SJCRH30 (cell line): ENCODE results near the gene NDFIP2. TPM values are rescaled to one million over a fixed set of nuclear protein-coding genes. Genes with fewer than 3 reads are reported as not detected.

ENCODE experiments used
- DNase-seq, 2 experiments: peaks; one replicate each; pipeline ENCODE4 v3.0.0-alpha.2; 2015 to 2020
- H3K27ac ChIP-seq: fragments of 250-450 bp; sonication (Bioruptor Pico); 2 replicates; pipeline ENCODE4 v1.5.1; 2020; ENCODE audit warnings: mild to moderate bottlenecking, moderate library complexity
- H3K27me3 ChIP-seq: fragments of 250-450 bp; sonication (Bioruptor Pico); 2 replicates; pipeline ENCODE4 v1.5.1; 2020; ENCODE audit warnings: mild to moderate bottlenecking, moderate library complexity
- H3K36me3 ChIP-seq: fragments of 250-450 bp; sonication (Bioruptor Pico); 2 replicates; pipeline ENCODE4 v1.5.1; 2020; ENCODE audit warnings: mild to moderate bottlenecking, moderate library complexity
- H3K4me1 ChIP-seq: fragments of 250-450 bp; sonication (Bioruptor Pico); 2 replicates; pipeline ENCODE4 v1.5.1; 2020; ENCODE audit warnings: mild to moderate bottlenecking, moderate library complexity
- H3K4me3 ChIP-seq: fragments of 250-450 bp; sonication (Bioruptor Pico); 2 replicates; pipeline ENCODE4 v1.5.1; 2020; ENCODE audit warnings: mild to moderate bottlenecking, moderate library complexity
- H3K9me3 ChIP-seq: fragments of 250-450 bp; sonication (Bioruptor Pico); replicated peaks from 2 replicates; pipeline ENCODE4 v1.5.1; 2020; ENCODE audit warnings: mild to moderate bottlenecking, moderate library complexity
- total RNA-seq: library from RNA; depleted of rRNA; stranded (reverse); fragments of >200 nt; shearing (Covaris generic); gene quantifications from 2 replicates; pipeline ENCODE4 v1.2.3, GENCODE V29; 2014

Gene NDFIP2
- total RNA-seq, 1 experiment from 2014 or later, result 55.7 TPM

DNA sequence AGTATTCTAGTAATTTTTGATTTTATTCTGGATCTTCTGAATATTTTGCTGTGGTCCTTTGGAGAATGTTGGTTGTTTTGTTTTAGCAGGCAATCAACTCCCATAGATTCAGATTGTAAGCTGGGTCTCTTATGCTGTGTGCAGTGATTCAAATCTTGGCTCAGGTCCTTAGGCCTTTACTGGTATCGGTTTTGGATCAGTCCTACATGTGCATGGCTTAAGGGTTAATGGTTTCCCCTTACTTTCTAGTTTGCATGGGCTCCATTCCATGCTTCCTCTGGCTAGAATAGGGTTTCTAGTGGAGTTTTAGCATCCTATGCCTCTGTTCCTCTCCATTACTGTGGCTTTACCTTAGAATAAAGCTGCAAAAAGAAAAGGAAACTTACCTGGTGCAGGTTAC, 16.1 kb downstream of the NDFIP2 start:
- no peak for DNase-seq
- no peaks in the 10 kb centered on the region for H3K27me3 ChIP-seq

GRCh38 chr13:79497852-79498251, 16.9 kb downstream of the NDFIP2 start:
- DNase-seq, result no peak
- H3K27me3 ChIP-seq, result no peaks in the 10 kb centered on the region

More for the DNA sequence above, 16.1 kb downstream of the NDFIP2 start:
- H3K4me1 ChIP-seq, result no peaks in the 10 kb centered on the region
- no peaks in the 10 kb centered on the region for H3K36me3 ChIP-seq
- H3K27ac ChIP-seq, result no peak overlapping the region
- H3K4me3 ChIP-seq, result no peak overlapping the region
- peaks cover 3% of the 10 kb centered on the region for H3K9me3 ChIP-seq

DNA sequence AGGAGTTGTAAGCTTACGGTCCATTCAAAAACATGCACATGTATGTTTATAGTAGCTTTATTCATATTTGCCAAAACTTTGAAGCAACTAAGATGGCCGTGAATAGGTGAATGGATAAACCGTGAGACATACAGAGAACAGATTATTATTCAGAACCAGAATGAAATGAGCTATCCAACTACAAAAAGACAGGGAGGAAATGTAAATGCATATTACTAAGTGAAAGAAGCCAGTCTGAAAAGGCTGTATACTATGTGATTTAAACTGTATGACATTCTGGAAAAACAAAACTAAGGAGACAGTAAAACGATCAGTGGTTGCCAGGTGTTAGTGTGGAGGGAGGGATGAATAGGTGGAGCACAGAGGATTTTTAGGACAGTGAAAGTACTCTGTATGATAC, 19.9 kb downstream of the NDFIP2 start:
- peaks cover 3% of the 10 kb centered on the region for H3K9me3 ChIP-seq
- H3K27me3 ChIP-seq, result no peaks in the 10 kb centered on the region
- no peak for DNase-seq
- no peaks in the 10 kb centered on the region for H3K36me3 ChIP-seq
- no peaks in the 10 kb centered on the region for H3K4me1 ChIP-seq
- no peak overlapping the region for H3K4me3 ChIP-seq
- H3K27ac ChIP-seq, result no peak overlapping the region

More at GRCh38 chr13:79497852-79498251, 16.9 kb downstream of the NDFIP2 start:
- Histone ChIP-seq H3K4me1 (no peaks in the 10 kb centered on the region), H3K36me3 (no peaks in the 10 kb centered on the region), H3K27ac (no peak overlapping the region), H3K9me3 (peaks cover 3% of the 10 kb centered on the region), H3K4me3 (no peak overlapping the region)

DNA sequence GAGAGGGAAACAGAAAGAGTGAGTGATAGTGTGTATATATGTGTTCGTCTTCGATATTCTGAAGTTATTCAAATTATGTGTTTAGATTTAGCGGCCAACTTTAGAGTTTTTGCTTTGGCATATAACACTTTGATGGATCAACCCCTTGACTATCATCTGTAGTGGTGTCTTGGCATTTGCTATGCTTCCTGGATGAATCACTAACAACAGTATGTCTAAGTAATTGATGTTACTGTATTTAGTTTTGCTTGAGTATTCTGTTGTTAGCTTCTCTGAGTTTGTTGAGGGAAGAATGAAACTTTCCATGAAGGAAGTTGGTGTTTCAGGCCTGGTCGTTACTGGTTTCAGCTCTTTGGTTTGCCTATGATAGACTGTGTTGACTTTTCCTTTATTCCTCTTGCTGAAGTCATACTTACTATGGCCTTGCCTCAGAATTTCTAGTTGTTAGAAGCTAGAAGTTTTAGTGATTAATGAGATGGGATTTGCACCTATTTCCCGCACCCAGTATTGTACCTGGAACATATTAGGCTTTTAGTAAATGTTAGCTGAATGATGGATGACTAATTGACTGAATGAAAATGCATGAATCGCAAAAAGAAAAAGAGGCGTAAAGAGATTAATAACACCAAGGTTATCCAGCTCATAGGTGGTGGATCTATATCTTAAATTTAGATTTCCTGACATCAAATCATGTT, 20.7 kb downstream of the NDFIP2 start:
- H3K27me3 ChIP-seq, result no peaks in the 10 kb centered on the region

GRCh38 chr13:79502859-79503468, 22.0 kb downstream of the NDFIP2 start:
- Histone ChIP-seq H3K36me3 (no peaks in the 10 kb centered on the region), H3K4me3 (no peak overlapping the region), H3K9me3 (peaks cover 3% of the 10 kb centered on the region; the same call in 1 of the 2 replicates), H3K27me3 (no peaks in the 10 kb centered on the region), H3K4me1 (no peaks in the 10 kb centered on the region), H3K27ac (no peak overlapping the region)
- DNase-seq, result no peak

More for the DNA sequence above, 20.7 kb downstream of the NDFIP2 start:
- no peaks in the 10 kb centered on the region for H3K36me3 ChIP-seq
- no peak overlapping the region for H3K4me3 ChIP-seq
- no peak for DNase-seq
- H3K4me1 ChIP-seq, result no peaks in the 10 kb centered on the region
- no peak overlapping the region for H3K27ac ChIP-seq
- H3K9me3 ChIP-seq, result peaks cover 3% of the 10 kb centered on the region

DNA sequence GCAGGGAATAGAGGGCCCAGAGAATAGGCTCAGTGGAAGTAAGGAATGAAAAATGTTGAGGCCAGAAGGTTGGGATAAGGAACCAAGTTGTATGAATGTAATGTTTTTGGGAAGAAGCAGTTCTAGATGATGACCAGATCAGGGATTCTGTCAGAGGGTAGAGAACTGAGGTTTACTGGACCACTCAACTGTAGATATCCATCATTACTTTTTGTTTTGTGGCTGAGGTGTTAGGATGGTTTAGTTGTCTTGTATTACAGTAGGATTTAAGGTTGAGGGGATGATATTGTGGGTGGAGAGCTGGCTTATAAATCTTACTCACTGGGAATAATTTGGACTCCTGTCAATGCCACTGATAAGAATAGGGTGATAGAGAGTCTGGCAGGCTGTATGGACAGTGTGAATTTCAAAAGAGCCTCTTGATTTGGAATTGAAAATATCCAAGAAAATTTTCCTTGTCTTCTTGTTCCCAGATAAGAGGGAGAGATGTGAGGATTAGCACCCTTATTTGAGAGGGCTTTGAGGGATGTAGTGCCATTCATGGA, 22.6 kb downstream of the NDFIP2 start:
- Histone ChIP-seq H3K9me3 (peaks cover 2% of the 10 kb centered on the region; the same call in 1 of the 2 replicates), H3K36me3 (no peaks in the 10 kb centered on the region), H3K4me3 (no peak overlapping the region), H3K27ac (no peak overlapping the region), H3K4me1 (no peaks in the 10 kb centered on the region), H3K27me3 (no peaks in the 10 kb centered on the region)
- DNase-seq, result no peak

GRCh38 chr13:79508224-79508961, 27.4 kb downstream of the NDFIP2 start:
- no peaks in the 10 kb centered on the region for H3K4me1 ChIP-seq
- no peak overlapping the region for H3K27ac ChIP-seq

DNA sequence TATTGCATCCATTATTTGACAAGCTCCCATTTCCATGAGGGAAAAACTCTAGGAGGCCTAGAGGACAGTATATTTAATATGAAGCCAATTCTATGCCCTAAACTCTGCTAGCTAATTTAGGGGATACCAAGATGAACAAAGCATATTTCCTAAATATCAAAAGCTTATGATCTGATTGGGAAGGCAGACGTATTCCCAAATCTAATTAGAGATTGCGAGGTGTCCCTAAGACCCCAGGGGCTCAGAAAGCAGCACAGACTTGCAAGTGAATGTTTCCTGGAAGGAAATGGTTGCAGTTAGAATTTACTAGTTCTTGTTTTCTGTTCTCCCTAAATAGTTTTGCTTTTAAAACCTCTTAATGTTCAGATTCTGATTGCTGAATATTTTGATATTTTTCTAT, 30.7 kb downstream of the NDFIP2 start:
- Histone ChIP-seq H3K9me3 (no peaks in the 10 kb centered on the region; the same call in 1 of the 2 replicates), H3K4me3 (no peak overlapping the region)
- DNase-seq, result no peak

More at GRCh38 chr13:79508224-79508961, 27.4 kb downstream of the NDFIP2 start:
- Histone ChIP-seq H3K27me3 (no peaks in the 10 kb centered on the region), H3K4me3 (no peak overlapping the region), H3K9me3 (no peaks in the 10 kb centered on the region; the same call in 1 of the 2 replicates), H3K36me3 (no peaks in the 10 kb centered on the region)
- no peak for DNase-seq

DNA sequence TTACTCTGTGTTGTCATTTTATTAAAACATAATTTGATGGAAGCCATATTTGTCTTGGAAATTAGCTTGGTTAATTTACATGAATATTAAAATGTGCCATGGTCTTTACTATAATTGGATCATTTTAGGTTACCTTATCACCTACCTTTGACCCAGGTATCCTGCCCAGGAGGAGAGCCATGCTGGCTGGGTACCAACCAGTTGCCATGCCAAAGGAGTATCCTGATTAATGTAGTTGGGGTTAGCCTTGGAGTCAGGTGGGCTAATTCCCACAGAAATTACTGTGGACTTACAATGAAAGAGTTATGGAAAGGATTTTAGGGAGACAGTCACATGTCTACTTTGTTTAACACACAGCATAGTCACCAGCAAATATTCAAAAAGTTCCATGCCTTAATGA, 32.0 kb downstream of the NDFIP2 start:
- no peaks in the 10 kb centered on the region for H3K27me3 ChIP-seq
- H3K4me3 ChIP-seq, result no peak overlapping the region
- H3K27ac ChIP-seq, result no peak overlapping the region
- H3K9me3 ChIP-seq, result no peaks in the 10 kb centered on the region; the same call in 1 of the 2 replicates
- no peak for DNase-seq
- H3K36me3 ChIP-seq, result 0 out of 2 replicates have a peak, but pooled peaks cover 3% of the 10 kb centered on the region
- H3K4me1 ChIP-seq, result no peaks in the 10 kb centered on the region

More for the DNA sequence above, 30.7 kb downstream of the NDFIP2 start:
- no peak overlapping the region for H3K27ac ChIP-seq
- no peaks in the 10 kb centered on the region for H3K27me3 ChIP-seq
- no peaks in the 10 kb centered on the region for H3K4me1 ChIP-seq
- H3K36me3 ChIP-seq, result 0 out of 2 replicates have a peak, but pooled peaks cover 3% of the 10 kb centered on the region

- DNase-seq, result no peak
- Histone ChIP-seq H3K4me1 (no peaks in the 10 kb centered on the region), H3K27me3 (no peaks in the 10 kb centered on the region), H3K4me3 (no peak overlapping the region), H3K9me3 (no peaks in the 10 kb centered on the region; the same call in 1 of the 2 replicates), H3K36me3 (peaks cover 14% of the 10 kb centered on the region), H3K27ac (no peak overlapping the region)
Observed at GRCh38 chr13:79516595-79516994, 35.6 kb downstream of the NDFIP2 start.

GRCh38 chr13:79519255-79519654, 38.3 kb downstream of the NDFIP2 start:
- no peaks in the 10 kb centered on the region; the same call in 1 of the 2 replicates for H3K4me1 ChIP-seq
- H3K36me3 ChIP-seq, result peaks cover 28% of the 10 kb centered on the region
- no peaks in the 10 kb centered on the region for H3K27me3 ChIP-seq
- no peaks in the 10 kb centered on the region for H3K9me3 ChIP-seq
- H3K4me3 ChIP-seq, result no peak overlapping the region
- no peak overlapping the region for H3K27ac ChIP-seq
- DNase-seq, result no peak

DNA sequence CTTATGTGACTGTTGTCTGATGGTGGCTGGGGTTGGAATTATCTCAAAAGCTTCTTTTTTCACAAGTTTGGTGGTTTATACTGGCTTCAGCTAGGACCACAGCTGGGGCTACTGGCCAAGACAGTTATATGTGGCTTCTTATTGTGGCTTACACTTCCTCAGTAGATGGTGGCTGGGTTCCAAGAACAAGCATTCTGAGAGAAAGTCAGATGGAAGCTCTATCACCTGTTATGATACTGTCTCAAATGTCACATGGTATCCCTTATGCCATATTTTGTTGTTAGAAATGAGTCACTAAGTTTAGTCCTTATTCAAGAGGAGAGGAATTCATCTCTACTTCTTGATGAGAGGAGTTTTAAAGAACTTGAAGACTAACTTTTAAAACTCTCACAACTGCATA, 41.6 kb downstream of the NDFIP2 start:
- Histone ChIP-seq H3K36me3 (peaks cover 37% of the 10 kb centered on the region), H3K4me3 (no peak overlapping the region), H3K4me1 (no peaks in the 10 kb centered on the region; the same call in 1 of the 2 replicates), H3K27me3 (no peaks in the 10 kb centered on the region), H3K27ac (no peak overlapping the region), H3K9me3 (no peaks in the 10 kb centered on the region)
- peak; percentile 17 to 65 for DNase-seq

- H3K4me1 ChIP-seq, result peaks cover 9% of the 10 kb centered on the region; the same call in 1 of the 2 replicates
- no peak for DNase-seq
- peaks cover 33% of the 10 kb centered on the region for H3K36me3 ChIP-seq
- H3K27me3 ChIP-seq, result no peaks in the 10 kb centered on the region
- no peak overlapping the region for H3K4me3 ChIP-seq
- no peak overlapping the region for H3K27ac ChIP-seq
- no peaks in the 10 kb centered on the region for H3K9me3 ChIP-seq
Observed at GRCh38 chr13:79525064-79525857, 44.3 kb downstream of the NDFIP2 start.

GRCh38 chr13:79527698-79528097, 46.7 kb downstream of the NDFIP2 start:
- DNase-seq, result no peak
- H3K27me3 ChIP-seq, result no peaks in the 10 kb centered on the region
- H3K4me1 ChIP-seq, result peaks cover 9% of the 10 kb centered on the region; the same call in 1 of the 2 replicates
- no peak overlapping the region for H3K27ac ChIP-seq
- H3K9me3 ChIP-seq, result no peaks in the 10 kb centered on the region; the same call in 1 of the 2 replicates
- peaks cover 21% of the 10 kb centered on the region for H3K36me3 ChIP-seq
- H3K4me3 ChIP-seq, result no peak overlapping the region
